Daoy (cell line): Measurements from ENCODE around the gene GGT6. TPM values are rescaled to one million over a fixed set of nuclear protein-coding genes. Genes with fewer than 3 reads are reported as not detected.

Experiments used
- total RNA-seq: library from RNA; depleted of rRNA; stranded (reverse); fragments of >200 nt; shearing (Covaris generic); gene quantifications from 2 replicates; pipeline ENCODE4 v1.2.3, GENCODE V29; 2014; rRNA removed

Gene GGT6
- total RNA-seq, 1 experiment from 2014 or later = not detected

Other genes with a start within 250 kb of the GGT6 start
- 68.2 and 78.2 TPM in 2 replicates for gene UBE2G1, start 193.9 kb downstream of the GGT6 start, total RNA-seq
- gene SPNS3, start 126.6 kb downstream of the GGT6 start, total RNA-seq = 0.11 TPM in 1 of 2 replicates, not detected in the other
- not detected in 2 replicates for gene SPNS2, start 61.7 kb downstream of the GGT6 start, total RNA-seq
- gene MYBBP1A, start 5.2 kb downstream of the GGT6 start, total RNA-seq = 174 and 179 TPM in 2 replicates
- not detected in 2 replicates for gene SMTNL2, start 24.0 kb upstream of the GGT6 start, total RNA-seq
- gene ALOX15, start 81.1 kb upstream of the GGT6 start, total RNA-seq = not detected in 2 replicates
- 31.8 and 35.1 TPM in 2 replicates for gene PELP1, start 143.6 kb upstream of the GGT6 start, total RNA-seq
- 10.7 and 16.4 TPM in 2 replicates for gene ARRB2, start 150.1 kb upstream of the GGT6 start, total RNA-seq
- 23.9 and 29.3 TPM in 2 replicates for gene MED11, start 170.9 kb upstream of the GGT6 start, total RNA-seq
- gene ZMYND15, start 179.3 kb upstream of the GGT6 start, total RNA-seq = 1.1 TPM in 1 of 2 replicates, not detected in the other
- 3.0 and 3.8 TPM in 2 replicates for gene CXCL16, start 179.4 kb upstream of the GGT6 start, total RNA-seq
- not detected in 2 replicates for gene TM4SF5, start 211.3 kb upstream of the GGT6 start, total RNA-seq
- not detected in 2 replicates for gene VMO1, start 225.8 kb upstream of the GGT6 start, total RNA-seq
- gene GLTPD2, start 228.4 kb upstream of the GGT6 start, total RNA-seq = not detected in 2 replicates
- gene PSMB6, start 235.6 kb upstream of the GGT6 start, total RNA-seq = 361 and 379 TPM in 2 replicates
- 3.7 and 9.2 TPM in 2 replicates for gene PLD2, start 246.6 kb upstream of the GGT6 start, total RNA-seq